ENCODE measurements around the gene ANOS1. TPM values are rescaled to one million over a fixed set of nuclear protein-coding genes. Genes with fewer than 3 reads are reported as not detected.

The ANOS1 gene
- total and polyA plus RNA-seq, 11 donors: 0.76 to 9.5 (median 5.2) TPM

- no peak for TF ChIP-seq CTCF (IDR thresholded peaks at IDR 0.05)
- no peak for TF ChIP-seq POLR2A (IDR thresholded peaks at IDR 0.05)
- no peaks in the 10 kb centered on the region for H3K36me3 ChIP-seq
- H3K4me3 ChIP-seq: no peak overlapping the region
- no peak for ATAC-seq
- H3K9me3 ChIP-seq: no peaks in the 10 kb centered on the region
- H3K27me3 ChIP-seq: no peaks in the 10 kb centered on the region
- no peak overlapping the region for H3K27ac ChIP-seq
- H3K4me1 ChIP-seq: peaks cover 0 to 2% (median 0%) of the 10 kb centered on the region in 12 donors
- no peak for DNase-seq
- 20 to 50% (median 41%) methylated on average over 1 to 2 of the region's 2 CpGs for WGBS, 4 donors
- intact Hi-C loops (cut with DNase I): no loop called here
Measured at GRCh38 chrX:8672176-8672575, 59.8 kb downstream of the ANOS1 start.

DNA sequence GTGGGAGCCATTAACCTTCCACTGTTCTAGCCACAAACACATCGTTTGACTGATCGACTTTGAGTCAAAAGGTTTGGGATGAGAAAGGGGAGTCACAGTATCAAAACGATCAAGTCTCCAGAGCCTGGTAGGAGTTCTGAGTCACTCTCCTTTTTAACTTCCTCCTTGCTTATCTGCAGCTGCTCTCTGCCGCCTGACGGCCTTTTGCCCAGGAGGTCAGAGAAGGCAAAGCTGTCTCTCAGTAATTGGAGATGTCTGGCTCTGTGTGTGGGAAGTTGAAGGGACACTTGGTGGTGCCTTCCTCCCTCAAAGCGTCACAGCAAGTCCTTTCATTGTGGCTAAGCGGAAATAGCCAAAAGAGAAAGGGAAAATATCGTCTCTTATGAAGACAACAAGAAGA lies 63.1 kb downstream of the ANOS1 start:
- Histone ChIP-seq H3K9me3 (no peaks in the 10 kb centered on the region), H3K4me3 (no peak overlapping the region), H3K4me1 (peaks cover 0 to 2% (median 0%) of the 10 kb centered on the region in 12 donors), H3K36me3 (no peaks in the 10 kb centered on the region), H3K27me3 (no peaks in the 10 kb centered on the region), H3K27ac (no peak overlapping the region)
- TF ChIP-seq POLR2A (IDR thresholded peaks at IDR 0.05) (no peak), CTCF (IDR thresholded peaks at IDR 0.05) (no peak)
- intact Hi-C loops (cut with DNase I): no loop called here
- DNase-seq: no peak
- no peak for ATAC-seq
- 32 to 53% (median 44%) methylated on average over 8 of the region's 8 CpGs for WGBS, 4 donors

DNA sequence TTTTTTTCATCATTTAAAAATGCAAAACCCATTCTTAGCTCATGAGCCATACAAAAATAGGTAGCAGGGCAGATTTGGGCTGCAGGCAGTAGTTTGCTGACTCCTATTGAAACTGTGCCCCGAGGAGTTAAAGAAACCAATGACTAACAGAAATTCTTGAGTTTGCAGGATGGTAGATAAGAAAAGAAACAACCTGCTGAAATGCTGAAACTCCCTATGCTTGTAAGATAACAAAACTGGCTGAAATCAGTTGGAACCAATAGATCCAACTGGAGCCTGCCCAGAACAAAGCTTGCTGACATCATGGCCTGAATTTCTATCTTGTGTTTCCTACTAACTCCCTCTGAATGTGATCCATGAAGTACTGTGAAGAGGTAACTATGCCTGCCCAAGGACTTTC lies 68.6 kb downstream of the ANOS1 start:
- intact Hi-C loops (cut with DNase I): no loop called here
- H3K36me3 ChIP-seq: no peaks in the 10 kb centered on the region
- no peaks in the 10 kb centered on the region for H3K9me3 ChIP-seq
- no peaks in the 10 kb centered on the region for H3K4me1 ChIP-seq
- no peak overlapping the region for H3K27ac ChIP-seq
- 26 to 53% (median 35%) methylated on average over 1 of the region's 1 CpG for WGBS, 4 donors
- ATAC-seq (no peak), DNase-seq (no peak)
- H3K4me3 ChIP-seq: no peak overlapping the region
- TF ChIP-seq POLR2A (IDR thresholded peaks at IDR 0.05) (no peak), CTCF (IDR thresholded peaks at IDR 0.05) (no peak)
- H3K27me3 ChIP-seq: no peaks in the 10 kb centered on the region

DNA sequence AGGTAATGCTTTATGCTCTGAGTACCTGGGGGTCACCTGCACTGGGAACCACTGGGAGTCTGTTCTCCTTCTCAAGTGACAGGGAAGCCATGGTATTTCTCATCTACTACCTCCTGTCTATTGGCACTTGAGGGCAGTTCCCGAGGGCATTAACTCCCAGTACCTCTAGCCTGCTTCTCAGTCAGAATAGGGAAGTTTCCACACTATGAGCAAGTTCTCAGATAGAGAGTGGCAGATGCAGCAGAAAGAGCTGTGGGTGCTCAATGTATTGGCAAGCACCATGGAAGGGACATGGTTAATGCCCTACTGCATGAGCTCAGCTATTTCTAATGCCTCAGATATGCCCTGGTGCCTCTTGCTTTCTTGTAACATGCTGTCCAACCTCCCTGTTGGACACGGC lies 74.1 kb downstream of the ANOS1 start:
- H3K9me3 ChIP-seq: no peaks in the 10 kb centered on the region
- TF ChIP-seq CTCF (IDR thresholded peaks at IDR 0.05): no peak
- TF ChIP-seq POLR2A (IDR thresholded peaks at IDR 0.05): no peak
- H3K4me3 ChIP-seq: no peak overlapping the region
- no peak for ATAC-seq
- no peaks in the 10 kb centered on the region for H3K4me1 ChIP-seq
- intact Hi-C loops (cut with DNase I): no loop called here
- no peak overlapping the region for H3K27ac ChIP-seq
- no peaks in the 10 kb centered on the region for H3K36me3 ChIP-seq
- WGBS, 4 donors: 56 to 77% (median 67%) methylated on average over 2 of the region's 2 CpGs
- no peaks in the 10 kb centered on the region for H3K27me3 ChIP-seq
- no peak for DNase-seq

Measured in heart left ventricle (tissue), 16 donors.